Bronchial epithelial cell (primary cell): ENCODE measurements around the gene IGDCC3. TPM values are rescaled to one million over a fixed set of nuclear protein-coding genes. Genes with fewer than 3 reads are reported as not detected.
"Not testable (repeated sequence)": the region's sequence is repeated elsewhere in the genome, so short reads cannot be mapped to it uniquely, and the experiment has no call there.

Experiments
- DNase-seq: peaks from one replicate; pipeline ENCODE4 v3.0.0-alpha.2; 2010; ENCODE audit warnings: low read depth
- FAIRE-seq: peaks from 2 replicates; lab custom pipeline; 2011; peaks lifted over from hg19 to GRCh38; lab: Jason Lieb, UNC
- H3K27me3 ChIP-seq: 2 replicates; pipeline ENCODE4 v1.5.1; 2011; ENCODE audit warnings: low read length; ENCODE audit not compliant: control insufficient read depth, insufficient read depth
- H3K36me3 ChIP-seq: 2 replicates; pipeline ENCODE4 v1.5.1; 2011; ENCODE audit warnings: low read length; ENCODE audit not compliant: control insufficient read depth, insufficient read depth
- H3K4me3 ChIP-seq: 2 replicates; pipeline ENCODE4 v1.5.1; 2011; ENCODE audit warnings: mild to moderate bottlenecking, low read depth, low read length, control low read depth
- total RNA-seq: library from RNA; depleted of rRNA; stranded (reverse); fragments of >200 nt; gene quantifications from 2 replicates; pipeline ENCODE4 v1.2.1, GENCODE V29; 2014
- TF ChIP-seq, protein P1 (sequence below): IDR thresholded peaks from 2 replicates; pipeline ENCODE4 v1.5.1; 2011; ENCODE audit warnings: mild to moderate bottlenecking, moderate library complexity, low read length, control low read depth, inconsistent platforms; ENCODE audit not compliant: insufficient read depth, severe bottlenecking

Gene IGDCC3
- total RNA-seq, 1 donor from 2014 or later = not detected

DNA sequence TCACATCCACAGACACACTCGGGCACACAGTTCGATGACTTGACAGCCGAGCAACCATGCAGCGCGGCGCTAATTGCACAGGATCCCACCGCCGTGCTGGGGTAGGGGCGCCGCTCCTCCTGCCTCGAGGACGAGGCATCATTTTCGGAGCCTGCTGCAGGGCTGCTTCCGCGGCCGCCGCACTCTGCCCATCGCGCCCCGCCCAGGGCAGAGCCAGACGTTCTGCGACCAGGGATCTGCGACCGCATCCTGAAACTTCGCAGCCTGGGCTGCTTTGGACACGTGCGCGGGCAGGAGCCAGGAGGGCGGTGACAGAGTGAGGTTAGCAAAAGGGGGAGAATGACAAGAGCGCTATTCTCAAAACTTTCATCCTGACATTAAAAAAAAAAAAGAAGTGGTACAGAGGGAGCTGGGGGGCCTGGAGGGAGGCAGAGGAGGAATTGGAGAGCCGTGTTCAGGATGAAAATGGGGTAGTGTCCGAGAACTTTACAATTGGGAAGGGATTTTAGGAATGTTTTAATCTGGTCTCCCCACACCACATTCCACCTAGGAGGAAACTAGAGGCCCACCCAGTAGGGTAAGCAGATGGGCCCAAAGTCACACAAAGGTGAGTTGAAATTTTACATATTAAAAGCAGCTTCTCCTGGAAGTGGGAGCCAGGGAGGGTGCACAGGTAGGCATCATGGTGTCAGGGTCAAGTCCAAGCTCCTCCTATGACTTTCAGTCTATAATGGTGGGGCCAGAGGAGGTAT is 15.9 kb downstream of the IGDCC3 start:
- H3K36me3 ChIP-seq = no peaks in the 10 kb centered on the region
- FAIRE-seq = no peak
- peaks cover 5% of the 10 kb centered on the region for H3K27me3 ChIP-seq
- DNase-seq = no peak
- no peak overlapping the region for H3K4me3 ChIP-seq
- TF ChIP-seq, protein P1, sequence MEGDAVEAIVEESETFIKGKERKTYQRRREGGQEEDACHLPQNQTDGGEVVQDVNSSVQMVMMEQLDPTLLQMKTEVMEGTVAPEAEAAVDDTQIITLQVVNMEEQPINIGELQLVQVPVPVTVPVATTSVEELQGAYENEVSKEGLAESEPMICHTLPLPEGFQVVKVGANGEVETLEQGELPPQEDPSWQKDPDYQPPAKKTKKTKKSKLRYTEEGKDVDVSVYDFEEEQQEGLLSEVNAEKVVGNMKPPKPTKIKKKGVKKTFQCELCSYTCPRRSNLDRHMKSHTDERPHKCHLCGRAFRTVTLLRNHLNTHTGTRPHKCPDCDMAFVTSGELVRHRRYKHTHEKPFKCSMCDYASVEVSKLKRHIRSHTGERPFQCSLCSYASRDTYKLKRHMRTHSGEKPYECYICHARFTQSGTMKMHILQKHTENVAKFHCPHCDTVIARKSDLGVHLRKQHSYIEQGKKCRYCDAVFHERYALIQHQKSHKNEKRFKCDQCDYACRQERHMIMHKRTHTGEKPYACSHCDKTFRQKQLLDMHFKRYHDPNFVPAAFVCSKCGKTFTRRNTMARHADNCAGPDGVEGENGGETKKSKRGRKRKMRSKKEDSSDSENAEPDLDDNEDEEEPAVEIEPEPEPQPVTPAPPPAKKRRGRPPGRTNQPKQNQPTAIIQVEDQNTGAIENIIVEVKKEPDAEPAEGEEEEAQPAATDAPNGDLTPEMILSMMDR = no peak

DNA sequence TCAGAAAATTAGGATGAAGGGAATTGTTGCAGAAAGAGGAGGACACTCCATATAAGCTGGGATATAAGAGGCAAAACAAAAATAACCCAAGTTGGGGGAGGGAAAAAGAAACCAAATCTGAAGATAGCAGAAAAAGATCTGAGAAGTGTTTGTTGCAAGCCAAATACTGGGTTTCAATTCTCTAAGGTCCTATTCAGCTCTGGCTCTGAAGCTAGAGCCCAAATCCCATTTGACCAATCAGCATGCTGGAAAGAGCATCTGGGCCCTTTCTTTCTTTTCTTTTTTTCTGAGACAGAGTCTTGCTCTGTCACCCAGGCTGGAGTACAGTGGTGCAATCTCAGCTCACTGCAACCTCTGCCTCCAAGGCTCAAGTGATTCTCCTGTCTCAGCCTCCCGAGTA is 17.3 kb downstream of the IGDCC3 start:
- Histone ChIP-seq H3K27me3 (peaks cover 13% of the 10 kb centered on the region), H3K4me3 (no peak overlapping the region), H3K36me3 (no peaks in the 10 kb centered on the region)
- TF ChIP-seq, protein P1 = no peak
- DNase-seq (no peak), FAIRE-seq (no peak)

- DNase-seq (no peak), FAIRE-seq (no peak)
- TF ChIP-seq, protein P1 = no peak
These were observed 21.8 kb downstream of the IGDCC3 start for GRCh38 chr15:65355988-65356353.

GRCh38 chr15:65355173-65355987 is 22.4 kb downstream of the IGDCC3 start:
- TF ChIP-seq, protein P1 = no peak
- DNase-seq (no peak), FAIRE-seq (no peak)
- Histone ChIP-seq H3K4me3 (peak overlapping the region; percentile 21), H3K36me3 (no peaks in the 10 kb centered on the region), H3K27me3 (peaks cover 13% of the 10 kb centered on the region)

More at GRCh38 chr15:65355988-65356353, 21.8 kb downstream of the IGDCC3 start:
- peaks cover 13% of the 10 kb centered on the region for H3K27me3 ChIP-seq
- H3K4me3 ChIP-seq = peak overlapping the region; percentile 21
- no peaks in the 10 kb centered on the region for H3K36me3 ChIP-seq

DNA sequence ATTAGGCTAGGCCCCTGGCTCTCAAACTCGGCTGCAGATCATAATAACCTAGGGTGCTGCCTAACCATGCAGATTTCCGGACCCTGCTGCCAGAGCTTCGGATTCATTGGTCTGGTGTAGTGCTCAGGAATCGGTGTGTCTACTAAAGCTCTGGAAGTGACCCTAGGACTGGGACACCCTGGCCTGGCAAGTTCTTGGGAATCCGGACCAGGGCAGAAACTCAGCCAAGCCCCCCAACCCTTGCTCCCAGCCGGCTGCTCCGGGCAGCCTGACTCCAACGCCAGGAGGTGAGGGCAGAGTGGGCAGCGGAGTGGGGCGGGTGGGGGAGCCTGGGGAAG is 23.0 kb downstream of the IGDCC3 start:
- Histone ChIP-seq H3K27me3 (peaks cover 13% of the 10 kb centered on the region), H3K36me3 (no peaks in the 10 kb centered on the region), H3K4me3 (no peak overlapping the region)
- DNase-seq = no peak
- TF ChIP-seq, protein P1 = no peak
- no peak for FAIRE-seq

DNA sequence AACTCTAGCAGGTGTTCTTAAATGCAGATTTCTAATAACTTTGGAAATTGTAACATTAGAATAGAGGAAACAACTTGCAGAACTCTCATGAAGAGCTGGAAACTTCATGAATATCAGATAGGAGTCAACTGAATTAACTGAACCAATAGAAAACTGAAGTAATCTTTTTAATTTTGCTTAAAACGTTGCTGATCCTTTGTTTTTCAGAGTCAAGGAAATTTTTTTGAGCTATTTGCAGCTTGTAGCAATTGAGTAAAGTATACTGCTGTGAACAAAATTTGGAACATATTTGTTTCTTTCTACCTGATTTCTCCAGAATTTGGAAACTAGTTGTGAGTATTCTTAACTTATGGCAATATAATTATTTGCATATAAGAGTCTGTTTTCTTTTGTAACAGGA is 25.8 kb downstream of the IGDCC3 start:
- FAIRE-seq, H3K36me3 ChIP-seq, H3K4me3 ChIP-seq, DNase-seq: not testable (repeated sequence)
- peaks cover 15% of the 10 kb centered on the region for H3K27me3 ChIP-seq
